ENCODE data around the gene MYO1D. TPM values are rescaled to one million over a fixed set of nuclear protein-coding genes. Genes with fewer than 3 reads are reported as not detected.

Gene MYO1D
- total and polyA plus RNA-seq, 2 of the 13 experiments (the other 11 are each of a cell fraction or from before 2014, with no cell fraction given): 13.2 to 17.3 TPM

DNA sequence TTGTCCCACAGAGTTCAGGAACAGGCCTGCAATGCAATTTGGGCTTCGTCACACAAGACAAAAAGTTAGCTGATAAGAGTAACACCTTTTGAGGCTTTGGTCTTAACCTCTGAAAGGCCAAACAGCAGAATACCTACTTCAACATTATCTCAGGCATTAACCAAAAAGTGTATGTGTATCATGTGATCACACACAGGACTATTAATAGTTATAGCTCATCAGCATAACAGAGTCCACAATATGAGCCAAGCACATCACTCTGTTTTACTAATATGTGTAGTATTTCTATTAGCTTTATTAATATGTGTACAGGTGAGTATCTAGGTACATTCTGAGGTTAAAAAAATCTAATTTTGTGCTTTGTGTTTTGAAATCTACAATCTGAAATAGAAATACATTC, 30.8 kb downstream of the MYO1D start (continued):
- TF ChIP-seq KAT8 (CRISPR knock-in tag; IDR thresholded peaks at IDR 0.05): no peak
- TF ChIP-seq ZFP1 (CRISPR knock-in tag; IDR thresholded peaks at IDR 0.05): no peak
- TF ChIP-seq U2AF1 (optimal IDR thresholded peaks at IDR 0.05; ENCODE audit: low read depth, low read length): no peak
- TF ChIP-seq RFX5 (IDR thresholded peaks at IDR 0.05; ENCODE audit: low read depth, low read length): no peak
- TF ChIP-seq FLYWCH1 (CRISPR knock-in tag; IDR thresholded peaks at IDR 0.05): no peak
- TF ChIP-seq, protein P1, sequence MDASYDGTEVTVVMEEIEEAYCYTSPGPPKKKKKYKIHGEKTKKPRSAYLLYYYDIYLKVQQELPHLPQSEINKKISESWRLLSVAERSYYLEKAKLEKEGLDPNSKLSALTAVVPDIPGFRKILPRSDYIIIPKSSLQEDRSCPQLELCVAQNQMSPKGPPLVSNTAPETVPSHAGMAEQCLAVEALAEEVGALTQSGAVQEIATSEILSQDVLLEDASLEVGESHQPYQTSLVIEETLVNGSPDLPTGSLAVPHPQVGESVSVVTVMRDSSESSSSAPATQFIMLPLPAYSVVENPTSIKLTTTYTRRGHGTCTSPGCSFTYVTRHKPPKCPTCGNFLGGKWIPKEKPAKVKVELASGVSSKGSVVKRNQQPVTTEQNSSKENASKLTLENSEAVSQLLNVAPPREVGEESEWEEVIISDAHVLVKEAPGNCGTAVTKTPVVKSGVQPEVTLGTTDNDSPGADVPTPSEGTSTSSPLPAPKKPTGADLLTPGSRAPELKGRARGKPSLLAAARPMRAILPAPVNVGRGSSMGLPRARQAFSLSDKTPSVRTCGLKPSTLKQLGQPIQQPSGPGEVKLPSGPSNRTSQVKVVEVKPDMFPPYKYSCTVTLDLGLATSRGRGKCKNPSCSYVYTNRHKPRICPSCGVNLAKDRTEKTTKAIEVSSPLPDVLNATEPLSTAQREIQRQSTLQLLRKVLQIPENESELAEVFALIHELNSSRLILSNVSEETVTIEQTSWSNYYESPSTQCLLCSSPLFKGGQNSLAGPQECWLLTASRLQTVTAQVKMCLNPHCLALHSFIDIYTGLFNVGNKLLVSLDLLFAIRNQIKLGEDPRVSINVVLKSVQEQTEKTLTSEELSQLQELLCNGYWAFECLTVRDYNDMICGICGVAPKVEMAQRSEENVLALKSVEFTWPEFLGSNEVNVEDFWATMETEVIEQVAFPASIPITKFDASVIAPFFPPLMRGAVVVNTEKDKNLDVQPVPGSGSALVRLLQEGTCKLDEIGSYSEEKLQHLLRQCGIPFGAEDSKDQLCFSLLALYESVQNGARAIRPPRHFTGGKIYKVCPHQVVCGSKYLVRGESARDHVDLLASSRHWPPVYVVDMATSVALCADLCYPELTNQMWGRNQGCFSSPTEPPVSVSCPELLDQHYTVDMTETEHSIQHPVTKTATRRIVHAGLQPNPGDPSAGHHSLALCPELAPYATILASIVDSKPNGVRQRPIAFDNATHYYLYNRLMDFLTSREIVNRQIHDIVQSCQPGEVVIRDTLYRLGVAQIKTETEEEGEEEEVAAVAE (CRISPR knock-in tag; IDR thresholded peaks at IDR 0.05; ENCODE audit: borderline replicate concordance): no peak
- TF ChIP-seq ZBTB8A (CRISPR knock-in tag; IDR thresholded peaks at IDR 0.05; ENCODE audit: borderline replicate concordance, low read depth): no peak
- no peak for TF ChIP-seq ATAD3A (CRISPR knock-in tag; IDR thresholded peaks at IDR 0.05)
- no peak for TF ChIP-seq ZNF24 (IDR thresholded peaks at IDR 0.05)
- no peak for TF ChIP-seq HNF4A (CRISPR knock-in tag; IDR thresholded peaks at IDR 0.05)

- intact Hi-C loops (cut with micrococcal nuclease; ENCODE audit: unreplicated experiment): no loop called here
- H3K36me3 ChIP-seq (replicated peaks in 1 of 2; ENCODE audit: control insufficient read depth in 1 of 2, insufficient read depth in 2 of 2, low read length in 2 of 2): no peaks in the 10 kb centered on the region
- FAIRE-seq: no peak
- in situ Hi-C loops (cut with HindIII; ENCODE audit: extremely low pct_ligation_motif_present, low pct_unique_long_range_greater_than_20kb): no loop called here
- no peaks in the 10 kb centered on the region for H4K20me1 ChIP-seq (ENCODE audit: insufficient read depth, low read length)
- 96% methylated on average over 4 of the region's 4 CpGs for WGBS (ENCODE audit: low lambda C conversion rate)
- H3K4me3 ChIP-seq (replicated peaks in 1 of 3; ENCODE audit: insufficient read depth in 1 of 3, low read depth in 2 of 3, low read length in 3 of 3): no peak overlapping the region
- H3K27me3 ChIP-seq (ENCODE audit: control insufficient read depth in 1 of 2, insufficient read depth in 2 of 2, low read length in 2 of 2): no peaks in the 10 kb centered on the region
- BruUV-seq (replicated peaks): no TSS peak
- no peak overlapping the region for H3K27ac ChIP-seq (ENCODE audit: extremely low read length, insufficient read depth, low read length)
- H3K4me1 ChIP-seq (ENCODE audit: insufficient read depth, low read length): 0 out of 2 replicates have a peak, but pooled peaks cover 2% of the 10 kb centered on the region
- no peak overlapping the region for H3K4me2 ChIP-seq (ENCODE audit: low read depth, low read length)
- no peak overlapping the region for H2AFZ ChIP-seq (ENCODE audit: low read length)
- peaks cover 2% of the 10 kb centered on the region for H3K79me2 ChIP-seq (ENCODE audit: insufficient read depth, low read length)
- DNase-seq (ENCODE audit: low spot score): no peak
- no peaks in the 10 kb centered on the region for H3K9me3 ChIP-seq (ENCODE audit: low read length)
- ChIA-PET CTCF (ENCODE audit: low intra/inter-chr PET ratio, low total read pairs) (no interaction called here), POLR2A (no interaction called here)
- no peak for ATAC-seq
- H3K9ac ChIP-seq (ENCODE audit: insufficient read depth, low read depth, low read length): no peak overlapping the region
- TF ChIP-seq ZNF850 (CRISPR knock-in tag; conservative IDR thresholded peaks at IDR 0.05) (no peak), TBL1XR1 (IDR thresholded peaks at IDR 0.05; ENCODE audit: borderline replicate concordance, low read length, partially characterized antibody) (no peak), ZFP90 (CRISPR knock-in tag; IDR thresholded peaks at IDR 0.05; ENCODE audit: borderline replicate concordance) (no peak), ATF7-NPFF (CRISPR knock-in tag; IDR thresholded peaks at IDR 0.05; ENCODE audit: low read depth) (no peak), ZNF225 (CRISPR knock-in tag; IDR thresholded peaks at IDR 0.05) (no peak), ZNF282 (IDR thresholded peaks at IDR 0.05; ENCODE audit: partially characterized antibody) (no peak), ZHX1 (CRISPR knock-in tag; IDR thresholded peaks at IDR 0.05; ENCODE audit: low read depth) (no peak)
- TF ChIP-seq, protein P2, sequence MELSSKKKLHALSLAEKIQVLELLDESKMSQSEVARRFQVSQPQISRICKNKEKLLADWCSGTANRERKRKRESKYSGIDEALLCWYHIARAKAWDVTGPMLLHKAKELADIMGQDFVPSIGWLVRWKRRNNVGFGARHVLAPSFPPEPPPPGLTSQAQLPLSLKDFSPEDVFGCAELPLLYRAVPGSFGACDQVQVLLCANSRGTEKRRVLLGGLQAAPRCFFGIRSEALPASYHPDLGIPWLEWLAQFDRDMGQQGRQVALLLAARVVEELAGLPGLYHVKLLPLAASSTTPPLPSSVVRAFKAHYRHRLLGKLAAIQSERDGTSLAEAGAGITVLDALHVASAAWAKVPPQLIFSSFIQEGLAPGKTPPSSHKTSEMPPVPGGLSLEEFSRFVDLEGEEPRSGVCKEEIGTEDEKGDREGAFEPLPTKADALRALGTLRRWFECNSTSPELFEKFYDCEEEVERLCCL (CRISPR knock-in tag; IDR thresholded peaks at IDR 0.05; ENCODE audit: borderline replicate concordance): no peak
Observed at GRCh38 chr17:32840241-32840640, 36.7 kb downstream of the MYO1D start.

All from HepG2 (cell line).